IPS-18a (cell line): Measurements from ENCODE around the gene ASH1L.

Source experiments
- H3K27ac ChIP-seq: one replicate; pipeline ENCODE4 v1.5.1; 2013; ENCODE audit warnings: low read length
- H3K27me3 ChIP-seq: one replicate; pipeline ENCODE4 v1.6.1; 2013; ENCODE audit warnings: mild to moderate bottlenecking, low read length; ENCODE audit not compliant: control insufficient read depth, insufficient read depth
- H3K36me3 ChIP-seq: one replicate; pipeline ENCODE4 v1.6.1; 2013; ENCODE audit warnings: low read depth, low read length; ENCODE audit not compliant: control insufficient read depth
- H3K4me1 ChIP-seq: one replicate; pipeline ENCODE4 v1.6.1; 2013; ENCODE audit warnings: low read depth, low read length; ENCODE audit not compliant: control insufficient read depth
- H3K4me3 ChIP-seq: one replicate; pipeline ENCODE4 v1.5.1; 2013; ENCODE audit warnings: low read length
- H3K9ac ChIP-seq: one replicate; pipeline ENCODE4 v1.6.1; 2013; ENCODE audit warnings: mild to moderate bottlenecking, low read length, moderate library complexity
- H3K9me3 ChIP-seq: one replicate; pipeline ENCODE4 v1.6.1; 2013; ENCODE audit warnings: low read depth, low read length; ENCODE audit not compliant: control insufficient read depth

Gene ASH1L

DNA sequence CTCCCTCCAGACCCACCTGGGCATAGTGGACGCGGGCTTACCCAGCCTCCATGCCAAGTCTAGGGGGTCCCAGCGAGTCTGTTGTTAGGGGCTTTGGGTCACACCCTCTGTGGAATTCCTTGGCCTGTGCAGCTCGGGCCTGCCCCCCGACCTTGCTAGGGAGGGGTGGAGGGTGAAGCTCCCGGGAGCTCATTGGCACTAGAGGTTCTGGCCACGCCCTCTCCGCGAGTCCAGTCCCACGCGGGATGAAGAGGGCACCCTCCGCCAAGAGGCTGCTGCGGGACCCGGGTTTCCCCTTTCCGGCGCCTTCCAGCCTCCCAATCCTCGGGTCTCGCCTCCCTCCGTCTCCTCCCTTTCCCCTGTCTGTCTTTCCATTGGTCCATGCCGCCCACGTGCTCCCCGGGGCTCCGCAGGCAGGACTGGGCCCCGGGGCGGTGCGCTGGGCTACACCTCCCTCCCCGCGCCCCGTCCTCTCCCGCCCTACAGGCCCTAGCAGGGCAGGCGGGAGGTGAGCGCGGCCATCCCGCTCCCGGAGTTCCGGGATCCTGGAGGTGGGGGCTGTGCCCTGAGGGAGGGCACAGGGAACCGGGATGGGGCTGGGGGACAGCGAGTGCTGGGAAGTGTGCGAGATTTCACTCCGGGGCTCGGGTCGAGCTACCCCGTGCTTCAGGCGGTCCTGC lies 238.4 kb downstream of the ASH1L start:
- H3K9me3 ChIP-seq, result no peaks in the 10 kb centered on the region
- H3K36me3 ChIP-seq, result peaks cover 3% of the 10 kb centered on the region
- peak overlapping the region; percentile 70 for H3K9ac ChIP-seq
- H3K4me3 ChIP-seq, result peak overlapping the region; percentile 97
- peaks cover 16% of the 10 kb centered on the region for H3K27me3 ChIP-seq
- H3K4me1 ChIP-seq, result peaks cover 21% of the 10 kb centered on the region
- no peak overlapping the region for H3K27ac ChIP-seq

DNA sequence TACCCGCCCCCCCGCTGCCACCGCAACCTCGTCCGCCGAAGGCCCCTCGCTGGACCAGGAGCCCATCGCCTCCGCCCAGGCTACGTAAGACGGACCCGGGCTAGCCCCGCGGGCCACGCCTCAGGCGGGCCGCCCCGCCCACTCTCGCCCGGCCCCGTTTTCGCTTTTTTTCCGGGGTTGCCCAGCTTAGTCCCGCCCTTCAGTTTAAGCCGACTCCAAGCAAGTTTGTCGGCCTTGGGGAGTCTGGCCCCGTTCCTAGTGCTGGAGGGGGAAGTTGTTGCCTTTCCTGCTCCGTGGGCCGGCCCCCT lies 238.9 kb downstream of the ASH1L start:
- peaks cover 8% of the 10 kb centered on the region for H3K36me3 ChIP-seq
- H3K4me3 ChIP-seq, result peak overlapping the region; percentile 97
- H3K9ac ChIP-seq, result peak overlapping the region; percentile 69
- H3K27me3 ChIP-seq, result peaks cover 16% of the 10 kb centered on the region
- H3K4me1 ChIP-seq, result peaks cover 21% of the 10 kb centered on the region
- no peak overlapping the region for H3K27ac ChIP-seq
- H3K9me3 ChIP-seq, result no peaks in the 10 kb centered on the region

DNA sequence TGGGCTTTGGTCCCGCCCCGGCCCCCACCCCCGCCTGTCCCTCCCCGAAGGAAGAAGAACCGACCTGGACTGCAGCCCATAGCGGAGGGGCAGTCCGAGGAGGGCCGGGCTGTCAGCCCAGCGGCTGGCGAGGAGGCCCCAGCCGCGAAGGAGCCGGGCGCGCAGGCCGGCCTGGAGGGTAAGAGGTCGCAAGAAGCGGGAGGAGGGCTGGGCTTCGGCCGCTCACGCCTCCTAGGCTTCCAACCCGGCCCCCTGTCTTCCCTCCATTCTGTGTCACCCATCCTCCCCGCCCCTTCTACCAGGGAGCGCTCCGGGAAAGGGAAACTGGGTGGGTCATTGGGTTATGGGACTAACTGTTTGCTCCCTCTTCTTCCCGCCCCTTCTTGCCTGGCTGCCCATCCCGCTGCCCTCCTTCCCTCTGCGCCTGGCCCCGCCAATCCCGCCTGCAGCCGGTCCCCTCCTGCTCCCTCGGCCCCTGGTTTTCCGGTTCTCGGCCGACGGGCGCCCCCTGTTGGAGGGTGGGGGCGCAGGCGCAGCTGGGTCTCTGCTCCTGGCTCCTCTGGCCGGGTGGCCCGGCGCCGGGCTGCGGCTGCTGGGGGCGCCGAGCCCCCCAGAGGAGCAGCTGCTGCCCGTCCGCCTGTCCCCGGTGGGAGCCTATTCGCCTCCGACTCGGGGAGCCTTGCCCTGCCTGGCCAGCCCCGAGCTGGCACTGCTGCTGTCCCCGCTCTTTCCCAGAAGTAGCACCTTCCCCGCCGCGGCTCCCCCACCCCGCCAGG lies 239.5 kb downstream of the ASH1L start:
- H3K9me3 ChIP-seq, result no peaks in the 10 kb centered on the region
- no peak overlapping the region for H3K9ac ChIP-seq
- peaks cover 16% of the 10 kb centered on the region for H3K27me3 ChIP-seq
- peaks cover 13% of the 10 kb centered on the region for H3K36me3 ChIP-seq
- peak overlapping the region; percentile 97 for H3K4me3 ChIP-seq
- no peak overlapping the region for H3K27ac ChIP-seq
- H3K4me1 ChIP-seq, result peaks cover 21% of the 10 kb centered on the region

DNA sequence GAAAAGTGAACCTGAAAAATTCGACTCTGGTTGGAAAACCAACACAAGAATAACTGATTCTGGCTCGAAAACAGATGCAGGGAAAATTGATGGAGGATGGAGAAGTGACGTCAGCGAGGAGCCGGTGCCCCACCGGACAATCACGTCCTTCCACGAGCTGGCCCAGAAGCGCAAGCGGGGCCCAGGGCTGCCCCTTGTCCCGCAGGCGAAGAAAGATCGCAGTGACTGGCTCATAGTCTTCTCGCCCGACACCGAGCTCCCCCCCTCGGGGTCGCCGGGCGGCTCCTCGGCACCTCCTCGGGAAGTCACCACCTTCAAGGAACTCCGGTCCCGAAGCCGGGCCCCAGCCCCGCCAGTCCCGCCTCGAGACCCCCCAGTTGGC lies 240.0 kb downstream of the ASH1L start:
- Histone ChIP-seq H3K9ac (no peak overlapping the region), H3K9me3 (no peaks in the 10 kb centered on the region), H3K36me3 (peaks cover 18% of the 10 kb centered on the region), H3K27me3 (peaks cover 16% of the 10 kb centered on the region), H3K27ac (no peak overlapping the region), H3K4me3 (peak overlapping the region; percentile 97), H3K4me1 (peaks cover 21% of the 10 kb centered on the region)

DNA sequence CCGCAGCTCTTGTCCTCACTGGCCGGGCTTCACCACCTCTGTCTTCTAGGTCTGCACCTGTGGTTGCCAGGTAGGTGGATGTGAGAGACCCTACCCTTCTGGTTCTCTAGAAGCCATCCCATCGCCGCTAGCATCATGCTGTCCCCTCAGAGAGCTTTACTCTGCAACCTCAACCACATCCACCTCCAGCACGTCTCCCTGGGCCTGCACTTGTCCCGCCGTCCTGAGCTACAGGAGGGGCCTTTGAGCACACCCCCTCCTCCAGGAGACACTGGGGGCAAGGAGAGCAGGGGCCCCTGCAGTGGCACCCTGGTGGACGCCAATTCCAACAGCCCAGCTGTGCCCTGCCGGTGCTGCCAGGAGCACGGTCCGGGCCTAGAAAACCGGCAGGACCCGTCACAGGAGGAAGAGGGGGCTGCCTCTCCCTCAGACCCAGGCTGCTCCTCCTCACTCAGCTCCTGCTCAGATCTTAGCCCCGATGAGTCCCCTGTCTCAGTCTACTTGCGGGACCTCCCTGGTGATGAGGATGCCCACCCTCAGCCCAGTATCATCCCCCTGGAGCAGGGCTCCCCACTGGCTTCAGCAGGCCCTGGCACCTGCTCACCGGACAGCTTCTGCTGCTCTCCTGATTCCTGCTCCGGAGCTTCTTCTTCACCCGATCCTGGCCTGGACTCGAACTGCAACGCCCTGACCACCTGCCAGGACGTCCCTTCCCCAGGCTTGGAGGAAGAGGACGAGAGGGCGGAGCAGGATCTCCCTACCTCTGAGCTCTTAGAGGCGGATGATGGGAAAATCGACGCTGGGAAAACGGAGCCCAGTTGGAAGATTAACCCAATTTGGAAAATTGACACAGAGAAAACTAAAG lies 240.7 kb downstream of the ASH1L start:
- peaks cover 24% of the 10 kb centered on the region for H3K36me3 ChIP-seq
- H3K4me3 ChIP-seq, result peak overlapping the region; percentile 97
- peaks cover 16% of the 10 kb centered on the region for H3K27me3 ChIP-seq
- no peak overlapping the region for H3K9ac ChIP-seq
- no peaks in the 10 kb centered on the region for H3K9me3 ChIP-seq
- H3K4me1 ChIP-seq, result peaks cover 21% of the 10 kb centered on the region
- no peak overlapping the region for H3K27ac ChIP-seq

DNA sequence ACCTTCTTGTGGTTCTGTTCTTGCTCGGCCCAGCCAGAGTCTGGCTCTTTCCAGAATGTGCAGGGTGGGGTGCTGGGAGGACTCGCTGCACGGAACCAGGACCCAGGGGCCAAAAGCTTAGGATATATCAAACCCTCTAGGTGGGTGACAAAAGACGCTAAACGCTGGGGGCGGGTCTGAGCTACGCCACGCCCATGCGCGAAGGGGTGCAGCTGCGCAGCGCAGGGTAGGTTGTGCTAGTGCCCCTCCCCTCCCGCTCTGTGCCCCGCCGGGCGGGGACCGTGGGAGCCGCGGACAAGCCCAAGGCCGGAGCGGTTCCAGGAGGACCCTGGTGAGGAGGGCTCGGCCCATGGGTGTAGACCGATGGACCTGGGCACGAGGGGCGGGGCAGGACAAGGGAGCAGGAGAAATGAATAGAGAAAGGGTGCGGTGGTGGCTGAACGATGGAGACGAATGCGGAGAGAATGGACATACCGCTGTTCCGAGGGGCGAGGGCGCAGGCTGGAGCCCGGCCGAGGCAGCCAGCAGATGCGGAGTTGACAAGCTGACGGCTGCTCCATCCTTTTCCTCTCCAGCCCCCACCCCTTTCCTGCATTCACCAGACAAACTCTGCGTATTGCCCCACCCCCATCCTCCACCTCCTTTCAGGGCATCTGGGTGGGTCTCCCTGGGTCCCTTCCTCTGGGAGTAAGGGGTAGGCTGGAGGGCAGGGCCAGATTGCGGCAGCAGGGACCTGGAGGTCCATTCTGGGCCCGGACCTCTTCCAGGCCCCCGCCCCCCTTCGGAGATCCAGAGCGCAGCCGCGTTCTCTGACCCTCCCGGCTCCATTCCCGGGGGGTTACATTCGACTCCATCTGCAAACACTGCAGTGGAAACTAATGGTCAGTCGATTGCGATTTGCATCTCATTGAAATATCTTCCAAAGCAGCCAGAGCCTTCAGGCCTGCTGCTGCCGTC lies 241.7 kb downstream of the ASH1L start, which contains the start of gene RUSC1:
Gene RUSC1 (plus strand): TSS at position 234 of the 957 bp plus-strand sequence. CDS start 880 bp downstream, outside the sequence.
- H3K4me3 ChIP-seq, result peak within 1 kb of the TSS; percentile 97
- peaks cover 25% of the 10 kb centered on the region for H3K36me3 ChIP-seq
- H3K9ac ChIP-seq, result peak within 1 kb of the TSS; percentile 11
- H3K4me1 ChIP-seq, result peaks cover 21% of the 10 kb centered on the region
- H3K27ac ChIP-seq, result no peak within 1 kb of the TSS
- H3K9me3 ChIP-seq, result no peaks in the 10 kb centered on the region
- peaks cover 16% of the 10 kb centered on the region for H3K27me3 ChIP-seq

DNA sequence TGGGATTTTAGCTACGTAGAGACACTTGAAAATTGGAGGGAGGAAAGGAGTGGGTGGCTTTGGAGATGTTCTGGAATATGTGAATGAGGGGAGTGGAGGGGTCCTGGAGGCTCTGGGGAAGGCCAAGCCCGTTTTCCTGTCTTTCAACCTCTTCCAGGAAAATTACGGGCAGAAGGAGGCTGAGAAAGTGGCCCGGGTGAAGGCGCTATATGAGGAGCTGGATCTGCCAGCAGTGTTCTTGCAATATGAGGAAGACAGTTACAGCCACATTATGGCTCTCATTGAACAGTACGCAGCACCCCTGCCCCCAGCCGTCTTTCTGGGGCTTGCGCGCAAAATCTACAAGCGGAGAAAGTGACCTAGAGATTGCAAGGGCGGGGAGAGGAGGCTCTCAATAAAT lies 242.4 kb downstream of the ASH1L start:
- H3K27ac ChIP-seq, result no peak overlapping the region
- peaks cover 18% of the 10 kb centered on the region for H3K4me1 ChIP-seq
- H3K9ac ChIP-seq, result no peak overlapping the region
- H3K9me3 ChIP-seq, result no peaks in the 10 kb centered on the region
- peaks cover 25% of the 10 kb centered on the region for H3K36me3 ChIP-seq
- H3K4me3 ChIP-seq, result peak overlapping the region; percentile 97
- H3K27me3 ChIP-seq, result peaks cover 16% of the 10 kb centered on the region

DNA sequence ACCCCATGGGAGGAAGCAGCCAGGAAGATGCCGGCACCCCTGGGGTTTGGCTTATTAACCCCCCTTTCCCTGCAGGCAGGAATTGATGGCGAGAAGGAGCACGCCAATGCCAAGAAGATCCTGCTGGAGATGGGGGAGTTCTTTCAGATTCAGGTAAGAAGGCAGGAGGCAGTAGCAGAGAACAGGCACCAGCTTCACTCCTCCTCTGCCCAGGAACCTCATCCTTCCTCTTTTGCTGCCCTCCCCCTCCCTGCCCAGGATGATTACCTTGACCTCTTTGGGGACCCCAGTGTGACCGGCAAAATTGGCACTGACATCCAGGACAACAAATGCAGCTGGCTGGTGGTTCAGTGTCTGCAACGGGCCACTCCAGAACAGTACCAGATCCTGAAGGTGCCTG lies 243.1 kb downstream of the ASH1L start:
- no peak overlapping the region for H3K27ac ChIP-seq

DNA sequence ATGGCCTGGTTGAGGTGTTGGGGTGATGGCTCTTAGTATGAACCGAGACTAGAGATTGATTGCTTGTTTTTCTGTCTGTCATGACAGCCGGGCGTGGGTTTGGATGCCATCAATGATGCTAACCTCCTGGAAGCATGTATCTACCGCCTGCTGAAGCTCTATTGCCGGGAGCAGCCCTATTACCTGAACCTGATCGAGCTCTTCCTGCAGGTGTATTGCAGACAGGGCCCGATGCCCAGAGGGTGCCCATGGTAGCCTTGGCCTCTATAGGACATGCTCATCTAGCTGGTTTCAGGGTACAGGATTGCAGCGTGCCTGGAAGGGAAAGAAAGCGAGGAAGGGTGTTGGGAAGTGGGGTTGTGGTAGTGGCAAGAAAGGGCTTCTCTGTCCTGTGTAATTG lies 244.5 kb downstream of the ASH1L start:
- Histone ChIP-seq H3K9ac (no peak overlapping the region), H3K4me1 (peaks cover 17% of the 10 kb centered on the region), H3K27me3 (peaks cover 16% of the 10 kb centered on the region), H3K4me3 (no peak overlapping the region), H3K9me3 (no peaks in the 10 kb centered on the region), H3K27ac (no peak overlapping the region), H3K36me3 (peaks cover 38% of the 10 kb centered on the region)

More for the DNA sequence above, 243.1 kb downstream of the ASH1L start:
- Histone ChIP-seq H3K27me3 (peaks cover 16% of the 10 kb centered on the region), H3K36me3 (peaks cover 31% of the 10 kb centered on the region), H3K9ac (no peak overlapping the region), H3K4me1 (peaks cover 17% of the 10 kb centered on the region), H3K9me3 (no peaks in the 10 kb centered on the region), H3K4me3 (no peak overlapping the region)

DNA sequence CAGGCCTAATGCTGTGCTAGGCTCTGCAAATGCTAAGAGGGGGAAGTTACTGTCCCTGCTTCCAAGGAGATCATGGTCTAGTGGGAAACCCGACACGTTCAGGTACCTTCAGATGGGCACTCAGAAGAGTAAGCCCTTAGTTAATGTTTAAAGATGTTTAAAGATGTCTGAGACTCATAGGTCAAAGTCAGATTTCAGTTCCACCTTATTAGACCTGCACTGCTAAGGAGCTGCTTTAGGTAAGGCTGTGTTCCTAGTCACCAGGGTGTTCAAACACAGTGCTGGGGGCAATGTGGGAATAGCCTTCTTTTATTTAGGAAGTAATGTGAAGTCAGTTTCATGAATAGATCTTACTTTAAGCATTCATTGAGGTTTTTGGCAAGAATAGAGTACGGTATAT lies 245.7 kb downstream of the ASH1L start:
- Histone ChIP-seq H3K36me3 (peaks cover 45% of the 10 kb centered on the region), H3K27ac (no peak overlapping the region), H3K9ac (no peak overlapping the region), H3K9me3 (no peaks in the 10 kb centered on the region), H3K4me3 (no peak overlapping the region), H3K27me3 (peaks cover 9% of the 10 kb centered on the region), H3K4me1 (peaks cover 10% of the 10 kb centered on the region)
